OCI-LY7 (cell line): ENCODE measurements around the gene LRRC31. TPM values are rescaled to one million over a fixed set of nuclear protein-coding genes. Genes with fewer than 3 reads are reported as not detected.
A peak's percentile ranks its signal among the peaks of the same experiment; 100 is the strongest.

Source experiments
- Bru-seq: library from RNA; stranded (reverse); fragments of 400-500 nt; gene quantifications from one replicate; lab custom pipeline; 2021; lab: Mats Ljungman, UMichigan
- BruChase-seq, 2 experiments: library from RNA; stranded (reverse); fragments of 400-500 nt; gene quantifications; one replicate each; lab custom pipeline; 2021; lab: Mats Ljungman, UMichigan
- BruUV-seq: library from RNA; stranded (reverse); fragments of 400-500 nt; replicated peaks from 2 replicates; lab custom pipeline; 2021; lab: Mats Ljungman, UMichigan
- CTCF ChIA-PET: fragments of 300-600 bp; sonication (Branson Sonifier 250); formaldehyde crosslinking; loops from one replicate; lab custom pipeline; 2022; ENCODE audit warnings: antibody characterized with exemption; ENCODE audit not compliant: unreplicated experiment; lab: Charles Lee
- POLR2A ChIA-PET: fragments of 300-600 bp; sonication (Branson Sonifier 250); formaldehyde crosslinking; loops from one replicate; lab custom pipeline; 2022; ENCODE audit warnings: antibody characterized with exemption; lab: Charles Lee
- DNase-seq: peaks from one replicate; pipeline ENCODE4 v3.0.0-alpha.2; 2015; ENCODE audit warnings: low spot score
- H2AFZ ChIP-seq: fragments of 200-600 bp; sonication (generic), shearing (Covaris generic); 2 replicates; pipeline ENCODE4 v1.6.1; 2014; ENCODE audit warnings: mild to moderate bottlenecking, antibody characterized with exemption, low read length, moderate library complexity
- H3K27ac ChIP-seq: fragments of 200-600 bp; sonication (generic); 2 replicates; pipeline ENCODE4 v1.5.1; 2014; ENCODE audit warnings: mixed run types, low read depth, mild to moderate bottlenecking, moderate library complexity, low read length, inconsistent platforms; ENCODE audit not compliant: poor library complexity, severe bottlenecking
- H3K36me3 ChIP-seq: fragments of 200-600 bp; sonication (generic); 2 replicates; pipeline ENCODE4 v1.6.1; 2014; ENCODE audit warnings: mild to moderate bottlenecking, antibody characterized with exemption, low read length, moderate library complexity, mixed read lengths; ENCODE audit not compliant: insufficient read depth
- H3K4me1 ChIP-seq: fragments of 200-600 bp; sonication (generic); 2 replicates; pipeline ENCODE4 v1.5.1; 2014; ENCODE audit warnings: mild to moderate bottlenecking, low read length; ENCODE audit not compliant: insufficient read depth, poor library complexity, severe bottlenecking
- H3K4me2 ChIP-seq: fragments of 200-600 bp; sonication (generic); 2 replicates; pipeline ENCODE4 v1.6.1; 2014; ENCODE audit warnings: mild to moderate bottlenecking, low read length
- H3K4me3 ChIP-seq: fragments of 200-600 bp; sonication (generic); 2 replicates; pipeline ENCODE4 v1.5.1; 2014; ENCODE audit warnings: mild to moderate bottlenecking, low read depth, low read length; ENCODE audit not compliant: poor library complexity, severe bottlenecking
- H3K79me2 ChIP-seq: fragments of 200-600 bp; sonication (generic); 2 replicates; pipeline ENCODE4 v1.6.1; 2016; ENCODE audit warnings: low read depth, mild to moderate bottlenecking, low read length, moderate library complexity, mixed read lengths; ENCODE audit not compliant: insufficient read depth
- H3K9me2 ChIP-seq: fragments of 200-600 bp; sonication (generic); 2 replicates; pipeline ENCODE4 v1.6.1; 2016; ENCODE audit warnings: mild to moderate bottlenecking, low read length, mixed read lengths; ENCODE audit not compliant: insufficient read depth
- H3K9me3 ChIP-seq: fragments of 200-600 bp; sonication (generic); 2 replicates; pipeline ENCODE4 v1.6.1; 2014; ENCODE audit warnings: mild to moderate bottlenecking, mixed run types, low read length, mixed read lengths
- H4K20me1 ChIP-seq: fragments of 200-600 bp; sonication (generic); 2 replicates; pipeline ENCODE4 v1.6.1; 2014; ENCODE audit warnings: mild to moderate bottlenecking, antibody characterized with exemption, low read length, moderate library complexity, mixed read lengths; ENCODE audit not compliant: insufficient read depth
- EZH2phosphoT487 ChIP-seq: fragments of 200-600 bp; sonication (generic); IDR thresholded peaks from 2 replicates; pipeline ENCODE4 v1.6.1; 2018; ENCODE audit warnings: low read depth, borderline replicate concordance, mild to moderate bottlenecking, mixed run types, antibody characterized with exemption, low read length, moderate library complexity, mixed read lengths
- intact Hi-C: fragments of 100-400 bp; cut with micrococcal nuclease; formaldehyde crosslinking; loops from one replicate; pipeline ENCODE4 v1.10.0; 2022; ENCODE audit not compliant: unreplicated experiment
- long read RNA-seq: library from polyadenylated mRNA; stranded (forward); transcript quantifications from one replicate; pipeline ENCODE4 v2.0.0, GENCODE V29; 2022
- total RNA-seq, 2 experiments: library from RNA; depleted of rRNA in 1 of 2; stranded (reverse); fragments of >200 nt in 1 of 2; shearing (Covaris generic) in 1 of 2; gene quantifications; 2 replicates each; pipeline ENCODE4 v1.2.3, GENCODE V29; 2014 to 2022
- TF ChIP-seq, protein P1 (sequence below): fragments of 200-600 bp; sonication (generic); conservative IDR thresholded peaks from 2 replicates; pipeline ENCODE4 v1.5.1; 2014; ENCODE audit warnings: mild to moderate bottlenecking, antibody characterized with exemption, low read length, moderate library complexity, mixed read lengths

Gene LRRC31
- total RNA-seq (2014; rRNA removed; shearing (Covaris generic)) (not detected in 2 replicates), total RNA-seq (2022) (not detected in 2 replicates), Bru-seq, nascent RNA (percentile 5 among the genes with signal in this experiment), BruChase-seq, experiment 1, labeled RNA remaining after a 6-hour chase (percentile 10 among the genes with signal in this experiment), BruChase-seq, experiment 2, labeled RNA remaining after a 2-hour chase (percentile 4 among the genes with signal in this experiment)
- long read RNA-seq, partial matches to known transcripts, result 0 of 1 reads
- long read RNA-seq, other reads (novel, unspliced or antisense), result 1 of 1 reads

DNA sequence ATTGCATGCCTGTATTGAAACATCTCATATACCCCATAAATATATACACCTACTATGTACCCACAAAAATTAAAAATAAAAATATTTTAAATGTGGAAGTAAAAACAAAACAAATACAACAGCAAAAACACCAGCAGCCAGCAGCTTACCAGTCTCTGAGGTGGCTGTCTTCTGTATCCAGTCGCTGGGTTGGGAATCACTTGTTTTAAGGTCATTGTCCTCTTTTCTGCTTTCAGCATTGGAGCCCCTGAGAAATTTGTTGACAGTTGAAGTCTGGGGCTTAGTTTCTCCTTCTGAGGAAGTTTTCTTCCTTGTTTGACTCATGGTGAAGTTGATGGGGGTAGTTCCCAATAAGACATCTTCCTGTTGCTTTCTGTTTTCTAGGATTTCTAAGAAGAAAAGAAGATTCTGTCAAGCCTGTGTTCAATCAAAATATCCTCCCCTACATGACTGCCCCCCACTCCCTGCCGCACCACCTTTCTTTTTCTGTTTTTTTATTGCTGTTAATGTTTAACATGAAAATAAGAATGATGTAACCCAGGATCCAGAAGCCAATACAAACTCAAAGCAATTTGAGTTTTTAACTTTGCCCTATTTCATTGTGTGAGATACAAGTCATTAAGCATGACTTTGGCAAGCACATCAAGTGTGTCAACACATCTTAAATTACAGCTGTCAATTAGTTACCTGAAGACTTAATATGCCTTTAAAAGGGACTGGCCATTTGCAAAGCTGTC lies at the start of gene LRRC31:
Gene LRRC31 (minus strand): TSS at position 452 of the 737 bp plus-strand sequence. CDS start 128 bp downstream, at position 324.
- DNase-seq, result no peak
- no peaks in the 10 kb centered on the region for H3K9me2 ChIP-seq
- no peaks in the 10 kb centered on the region for H4K20me1 ChIP-seq
- intact Hi-C loops, result loop anchor here (10.0 kb wide), 2 partner anchors 315 to 435 kb away; partner anchors contain the start of gene PHC3
- ChIA-PET CTCF (no interaction called here), POLR2A (interaction anchor here (0.9 to 1.9 kb wide), 6 partner anchors 8 to 215 kb away, joined by 3 to 7 read pairs (median 4); no protein-coding TSS in a partner anchor)
- BruUV-seq, result no TSS peak
- H3K9me3 ChIP-seq, result no peaks in the 10 kb centered on the region
- H3K79me2 ChIP-seq, result no peaks in the 10 kb centered on the region
- H3K27ac ChIP-seq, result no peak within 1 kb of the TSS
- peak within 1 kb of the TSS; percentile 69; the same call in 1 of the 2 replicates for H2AFZ ChIP-seq
- H3K4me1 ChIP-seq, result peaks cover 33% of the 10 kb centered on the region
- no peak within 1 kb of the TSS for H3K4me3 ChIP-seq
- no peaks in the 10 kb centered on the region for H3K36me3 ChIP-seq
- TF ChIP-seq EZH2phosphoT487, result no peak
- TF ChIP-seq, protein P1, sequence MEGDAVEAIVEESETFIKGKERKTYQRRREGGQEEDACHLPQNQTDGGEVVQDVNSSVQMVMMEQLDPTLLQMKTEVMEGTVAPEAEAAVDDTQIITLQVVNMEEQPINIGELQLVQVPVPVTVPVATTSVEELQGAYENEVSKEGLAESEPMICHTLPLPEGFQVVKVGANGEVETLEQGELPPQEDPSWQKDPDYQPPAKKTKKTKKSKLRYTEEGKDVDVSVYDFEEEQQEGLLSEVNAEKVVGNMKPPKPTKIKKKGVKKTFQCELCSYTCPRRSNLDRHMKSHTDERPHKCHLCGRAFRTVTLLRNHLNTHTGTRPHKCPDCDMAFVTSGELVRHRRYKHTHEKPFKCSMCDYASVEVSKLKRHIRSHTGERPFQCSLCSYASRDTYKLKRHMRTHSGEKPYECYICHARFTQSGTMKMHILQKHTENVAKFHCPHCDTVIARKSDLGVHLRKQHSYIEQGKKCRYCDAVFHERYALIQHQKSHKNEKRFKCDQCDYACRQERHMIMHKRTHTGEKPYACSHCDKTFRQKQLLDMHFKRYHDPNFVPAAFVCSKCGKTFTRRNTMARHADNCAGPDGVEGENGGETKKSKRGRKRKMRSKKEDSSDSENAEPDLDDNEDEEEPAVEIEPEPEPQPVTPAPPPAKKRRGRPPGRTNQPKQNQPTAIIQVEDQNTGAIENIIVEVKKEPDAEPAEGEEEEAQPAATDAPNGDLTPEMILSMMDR, result no peak
- H3K4me2 ChIP-seq, result no peak within 1 kb of the TSS

DNA sequence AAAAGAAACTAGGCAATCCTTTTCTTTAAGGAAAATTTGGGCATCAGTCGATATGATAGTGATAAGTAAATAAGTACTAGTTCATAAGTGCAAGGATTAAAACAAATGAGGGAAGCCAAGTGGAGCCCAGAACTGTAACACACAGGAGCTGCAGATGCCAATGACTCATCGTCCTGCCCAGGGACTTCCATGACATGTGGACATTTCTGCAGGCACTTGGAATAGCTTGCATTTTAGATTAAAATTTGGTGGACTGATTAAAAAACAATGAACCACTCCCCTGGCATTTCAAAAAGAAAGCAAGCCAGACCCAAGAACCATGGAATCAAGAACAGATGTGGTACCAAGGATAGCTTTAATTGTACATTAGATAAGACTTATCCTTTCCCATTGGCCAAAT lies 44.6 kb upstream of the LRRC31 start:
- H3K36me3 ChIP-seq, result no peaks in the 10 kb centered on the region
- intact Hi-C loops, result no loop called here
- H2AFZ ChIP-seq, result peak overlapping the region; percentile 26; the same call in 1 of the 2 replicates
- TF ChIP-seq EZH2phosphoT487, result no peak
- TF ChIP-seq, protein P1, result no peak
- H3K4me1 ChIP-seq, result peaks cover 8% of the 10 kb centered on the region
- no peak overlapping the region for H3K4me3 ChIP-seq
- no peak for DNase-seq
- H3K4me2 ChIP-seq, result no peak overlapping the region
- H4K20me1 ChIP-seq, result no peaks in the 10 kb centered on the region
- H3K9me2 ChIP-seq, result no peaks in the 10 kb centered on the region
- POLR2A ChIA-PET, result interaction anchor here (0.7 to 2.1 kb wide), 6 partner anchors 9 to 248 kb away, joined by 3 to 7 read pairs (median 3); no protein-coding TSS in a partner anchor
- no TSS peak for BruUV-seq
- H3K9me3 ChIP-seq, result no peaks in the 10 kb centered on the region
- CTCF ChIA-PET, result no interaction called here
- no peak overlapping the region for H3K27ac ChIP-seq
- no peaks in the 10 kb centered on the region for H3K79me2 ChIP-seq
